GM18519 (cell line): Measurements from ENCODE around the gene SYNGR3.

Source experiments
- ATAC-seq: cut with Tn5 transposase; IDR thresholded peaks from one replicate; pipeline ENCODE4 v1.9.1; 2021; ENCODE audit warnings: mild to moderate bottlenecking, moderate library complexity; ENCODE audit not compliant: unreplicated experiment, low FRiP score

SYNGR3 gene

DNA sequence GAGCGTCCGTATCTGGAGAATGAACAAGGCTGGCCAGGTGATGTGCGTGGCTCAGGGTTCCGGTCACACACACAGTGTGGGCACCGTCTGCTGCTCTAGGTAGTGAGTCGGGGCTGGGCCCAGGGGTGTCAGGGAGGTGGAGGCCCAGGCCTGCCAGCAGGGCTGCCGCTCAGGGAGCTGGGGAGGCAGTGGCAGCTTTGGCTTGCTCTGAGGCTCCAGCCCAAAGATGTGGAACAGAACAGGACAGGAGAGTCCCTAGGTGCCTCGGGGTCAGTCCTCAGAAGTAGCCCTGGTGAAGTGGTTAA lies 13.6 kb upstream of the SYNGR3 start:
- ATAC-seq = no peak

DNA sequence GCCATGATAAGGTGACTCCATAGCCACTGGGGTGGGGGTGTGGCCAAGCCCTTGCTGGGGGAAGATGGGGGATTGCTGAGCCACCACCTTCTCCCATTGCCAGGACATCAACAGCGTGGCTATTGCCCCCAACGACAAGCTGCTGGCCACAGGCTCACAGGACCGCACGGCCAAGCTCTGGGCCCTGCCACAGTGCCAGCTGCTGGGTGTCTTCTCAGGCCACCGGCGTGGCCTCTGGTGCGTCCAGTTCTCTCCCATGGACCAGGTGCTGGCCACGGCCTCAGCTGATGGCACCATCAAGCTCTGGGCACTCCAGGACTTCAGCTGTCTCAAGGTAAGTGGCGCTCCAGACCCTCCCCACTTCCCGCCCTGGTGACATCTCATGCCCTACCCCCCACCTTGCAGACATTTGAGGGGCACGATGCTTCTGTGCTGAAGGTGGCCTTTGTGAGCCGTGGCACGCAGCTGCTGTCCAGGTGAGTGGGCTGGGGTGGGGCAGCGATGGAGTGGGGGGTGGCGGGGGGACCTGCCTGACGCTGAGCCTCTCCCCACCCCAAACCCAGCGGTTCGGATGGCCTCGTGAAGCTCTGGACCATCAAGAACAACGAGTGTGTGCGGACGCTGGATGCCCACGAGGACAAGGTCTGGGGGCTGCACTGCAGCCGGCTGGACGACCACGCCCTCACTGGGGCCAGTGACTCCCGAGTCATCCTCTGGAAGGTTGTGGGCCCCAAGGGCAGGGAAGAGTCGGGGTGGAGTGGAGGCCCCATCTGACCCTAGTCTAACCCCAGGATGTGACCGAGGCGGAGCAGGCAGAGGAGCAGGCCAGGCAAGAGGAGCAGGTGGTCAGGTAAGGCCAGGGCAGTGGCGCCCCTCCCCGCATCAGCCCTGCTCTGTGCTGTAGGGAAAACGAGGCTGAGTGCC lies 12.6 kb upstream of the SYNGR3 start:
- no peak for ATAC-seq

DNA sequence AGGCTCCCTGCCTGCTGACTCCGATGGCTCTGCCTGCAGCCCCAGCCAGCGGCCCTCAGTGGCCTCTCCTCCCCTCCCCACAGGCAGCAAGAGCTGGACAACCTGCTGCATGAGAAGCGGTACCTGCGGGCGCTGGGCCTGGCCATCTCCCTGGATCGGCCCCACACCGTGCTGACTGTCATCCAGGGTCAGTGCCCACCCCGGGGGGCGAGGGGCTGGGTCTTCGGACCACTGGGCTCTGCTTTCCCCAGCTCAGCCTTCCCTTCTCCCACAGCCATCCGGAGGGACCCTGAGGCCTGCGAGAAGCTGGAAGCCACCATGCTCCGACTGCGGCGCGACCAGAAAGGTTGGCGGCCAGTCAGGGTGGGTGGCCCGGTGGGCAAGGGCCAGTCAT lies 11.9 kb upstream of the SYNGR3 start:
- no peak for ATAC-seq

GRCh38 chr16:1978476-1979120 lies 11.2 kb upstream of the SYNGR3 start:
- ATAC-seq = no peak

DNA sequence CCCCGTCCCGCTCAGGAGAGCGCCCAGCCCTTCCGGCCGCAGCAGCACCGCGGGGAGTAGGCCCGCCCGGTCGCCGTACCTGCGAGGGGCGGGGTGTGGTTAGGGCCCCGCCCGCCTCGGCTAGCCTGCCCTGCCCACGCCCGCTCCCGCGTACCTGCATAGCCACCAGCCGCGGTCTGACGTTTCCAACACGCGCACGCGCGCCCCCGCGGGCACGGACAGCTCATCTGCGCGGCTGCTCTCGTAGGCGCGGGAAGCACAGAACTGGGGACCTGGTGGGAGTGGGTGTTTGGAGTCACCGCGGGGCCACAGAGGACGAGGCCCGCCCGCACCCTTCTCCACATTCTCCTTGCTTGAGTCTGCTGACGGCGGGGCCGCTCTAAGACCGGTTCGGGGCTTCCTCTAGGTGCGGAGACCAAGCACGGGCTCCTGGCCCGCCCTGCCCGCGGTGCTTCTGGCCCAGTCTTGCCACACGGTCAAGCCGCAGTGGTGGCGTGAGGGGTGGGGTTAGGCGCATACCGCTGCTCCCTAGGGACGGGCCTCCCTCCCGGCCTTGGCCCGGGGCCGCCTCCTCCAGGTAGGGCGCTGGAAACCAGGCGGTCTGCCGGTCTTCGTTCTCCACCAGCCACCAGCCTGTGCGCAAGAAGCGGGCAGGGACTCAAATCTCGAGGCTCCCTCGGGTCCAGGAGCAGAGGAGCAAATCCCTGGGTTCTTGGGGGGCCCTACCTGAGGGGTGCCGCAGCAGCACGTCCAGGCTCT lies 10.3 kb upstream of the SYNGR3 start:
- no peak for ATAC-seq

DNA sequence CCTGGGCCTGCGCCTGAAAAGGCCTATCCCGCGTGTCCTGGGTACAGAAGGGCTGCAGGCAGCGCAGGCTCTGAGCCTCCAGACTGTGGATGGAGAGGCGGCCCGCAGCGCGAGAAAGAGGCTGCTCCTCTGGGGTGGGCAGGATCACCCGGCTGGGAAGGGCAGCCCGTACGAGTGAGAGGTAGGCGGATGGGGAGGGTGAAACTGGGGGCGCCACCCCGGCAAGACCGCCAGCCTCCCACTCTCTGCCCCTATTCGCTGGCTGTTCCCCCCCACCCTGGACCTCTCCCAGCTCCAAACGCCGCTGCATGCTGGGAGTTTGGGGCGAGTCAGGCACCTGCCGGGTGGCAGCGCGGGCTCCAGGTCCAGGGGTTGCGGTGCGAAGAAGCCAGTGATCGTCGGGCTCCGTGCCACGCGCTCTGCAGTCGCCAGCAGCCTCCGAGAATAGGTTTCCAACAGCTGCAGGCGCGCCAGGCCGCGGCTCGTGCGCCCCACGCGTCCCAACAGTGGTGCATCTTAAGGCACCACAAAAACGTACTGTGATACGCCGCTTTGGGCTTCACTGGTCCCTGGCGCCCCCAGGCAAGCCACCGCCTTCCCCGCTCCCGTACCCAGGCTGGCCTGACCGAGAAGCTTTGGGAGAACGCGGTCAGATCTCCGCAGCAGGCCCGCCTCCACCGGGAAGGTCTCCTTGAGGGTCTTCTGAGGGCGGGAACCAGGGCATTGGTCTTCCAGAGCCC lies 9.6 kb upstream of the SYNGR3 start:
- no peak for ATAC-seq

DNA sequence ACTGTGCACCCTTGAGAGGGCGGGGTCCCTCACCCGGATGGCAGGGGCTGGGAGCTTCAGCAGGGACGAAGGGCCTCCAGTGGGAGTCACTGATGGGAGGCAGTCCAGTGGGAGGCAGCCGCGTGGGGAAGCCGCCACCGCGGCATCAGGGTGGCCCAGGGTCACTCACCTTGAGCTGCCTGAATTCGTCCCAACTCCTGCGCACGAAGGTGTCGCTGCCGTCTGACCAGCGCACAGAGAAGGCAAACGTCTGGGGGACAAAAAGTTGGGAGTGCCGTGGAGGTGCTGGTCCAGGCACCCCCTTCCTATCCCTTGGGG lies 9.0 kb upstream of the SYNGR3 start:
- no peak for ATAC-seq

DNA sequence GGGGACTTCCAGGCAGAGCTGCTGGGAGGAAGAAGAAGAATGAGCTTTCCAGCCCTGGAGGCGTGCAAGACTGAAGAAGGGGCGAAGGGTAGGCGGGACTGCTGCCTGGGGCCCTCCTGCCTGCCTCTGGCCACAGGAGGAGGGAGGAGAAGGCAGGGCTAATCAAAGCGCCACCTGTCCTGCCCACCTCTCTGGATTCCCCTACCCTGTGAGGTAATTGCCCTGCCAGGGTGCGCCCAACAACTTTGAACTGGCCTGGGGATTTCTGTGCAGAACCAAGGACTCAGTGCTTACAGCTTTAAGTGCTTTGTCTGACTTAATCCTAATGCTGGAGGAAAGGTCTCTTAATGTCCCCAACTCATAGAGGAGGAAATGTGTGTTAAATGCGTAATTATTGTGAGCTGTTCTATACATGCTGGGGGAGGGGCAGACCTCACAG lies 8.4 kb upstream of the SYNGR3 start, which contains the start of gene NOXO1:
Gene NOXO1 (minus strand): TSS at position 72 of the 439 bp plus-strand sequence. CDS start 290 bp downstream, outside the sequence.
- no peak for ATAC-seq

DNA sequence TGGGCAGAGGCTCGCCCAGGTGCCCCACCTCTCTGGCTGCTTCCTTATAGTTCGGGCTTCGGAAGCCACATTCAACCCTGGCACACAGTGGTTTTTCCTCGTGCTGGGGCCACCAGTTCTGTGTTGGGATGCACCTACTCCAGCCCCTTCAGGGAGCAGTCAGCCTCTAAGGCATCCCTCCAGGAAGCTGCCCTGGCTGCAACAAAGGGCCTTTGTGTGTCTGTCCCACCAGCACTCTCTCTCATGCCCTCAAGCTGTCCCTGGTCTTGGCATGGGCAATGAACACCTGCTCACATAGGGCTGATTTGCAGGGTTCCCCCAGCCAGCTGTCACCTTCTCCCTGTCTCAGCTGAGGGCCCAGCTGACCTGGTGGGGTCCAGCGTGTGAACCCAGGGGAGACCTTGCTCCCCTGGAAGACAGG lies 7.7 kb upstream of the SYNGR3 start:
- ATAC-seq = no peak

- no peak for ATAC-seq
These were observed 6.7 kb upstream of the SYNGR3 start for GRCh38 chr16:1982991-1983543.

GRCh38 chr16:1983544-1984346 lies 6.0 kb upstream of the SYNGR3 start, which contains the start of gene GFER:
Gene GFER, plus strand, starts transcription at chr16:1984193. Its CDS starts 26 bp downstream, at chr16:1984219.
- ATAC-seq = peak; percentile 50

DNA sequence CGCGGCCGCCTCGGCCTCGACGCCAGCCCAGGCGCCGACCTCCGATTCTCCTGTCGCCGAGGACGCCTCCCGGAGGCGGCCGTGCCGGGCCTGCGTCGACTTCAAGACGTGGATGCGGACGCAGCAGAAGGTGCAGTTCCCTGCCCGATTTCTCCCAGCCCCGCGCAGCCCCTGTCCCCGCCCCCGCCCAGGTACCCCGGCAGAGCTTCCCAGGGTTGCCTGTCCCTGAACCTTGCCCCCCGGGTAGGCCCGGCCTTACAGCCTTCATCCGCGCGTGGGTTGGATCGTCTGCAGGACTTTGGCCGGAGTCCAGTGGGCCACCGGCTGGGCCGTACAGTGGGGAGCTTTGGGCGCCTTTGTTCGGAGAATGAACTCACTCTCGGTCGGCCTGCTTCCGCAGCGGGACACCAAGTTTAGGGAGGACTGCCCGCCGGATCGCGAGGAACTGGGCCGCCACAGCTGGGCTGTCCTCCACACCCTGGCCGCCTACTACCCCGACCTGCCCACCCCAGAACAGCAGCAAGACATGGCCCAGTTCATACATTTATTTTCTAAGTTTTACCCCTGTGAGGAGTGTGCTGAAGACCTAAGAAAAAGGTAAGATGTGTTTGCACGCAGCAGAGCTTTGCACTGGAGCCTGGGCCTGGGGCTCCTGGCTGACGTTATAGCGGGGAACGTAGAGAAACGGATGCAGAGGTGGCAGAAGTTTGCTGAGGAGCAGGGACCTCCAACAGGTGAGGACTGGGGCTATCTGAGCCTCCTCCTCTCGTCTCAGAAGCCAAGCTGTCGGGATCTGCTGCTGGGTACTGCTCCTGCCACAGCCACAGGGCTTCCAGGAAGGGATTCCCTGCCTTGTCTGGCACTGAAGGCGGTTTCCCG lies 5.2 kb upstream of the SYNGR3 start:
- ATAC-seq = no peak

- ATAC-seq = no peak
These were observed 4.2 kb upstream of the SYNGR3 start for GRCh38 chr16:1985466-1986150.

GRCh38 chr16:1987198-1987597 lies 2.6 kb upstream of the SYNGR3 start:
- ATAC-seq = no peak

DNA sequence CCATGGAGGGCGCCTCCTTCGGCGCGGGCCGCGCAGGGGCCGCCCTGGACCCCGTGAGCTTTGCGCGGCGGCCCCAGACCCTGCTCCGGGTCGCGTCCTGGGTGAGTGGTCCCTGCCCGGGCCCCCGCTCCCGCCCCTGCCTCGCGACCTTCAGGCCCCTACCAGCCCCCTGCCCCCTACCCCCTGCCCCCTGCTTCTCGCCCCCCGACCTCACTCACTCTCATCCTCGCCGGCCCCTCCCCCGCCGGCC lies 256 bp downstream of the SYNGR3 start:
- no peak for ATAC-seq

GRCh38 chr16:1990351-1991134 lies 773 bp downstream of the SYNGR3 start:
- no peak for ATAC-seq

DNA sequence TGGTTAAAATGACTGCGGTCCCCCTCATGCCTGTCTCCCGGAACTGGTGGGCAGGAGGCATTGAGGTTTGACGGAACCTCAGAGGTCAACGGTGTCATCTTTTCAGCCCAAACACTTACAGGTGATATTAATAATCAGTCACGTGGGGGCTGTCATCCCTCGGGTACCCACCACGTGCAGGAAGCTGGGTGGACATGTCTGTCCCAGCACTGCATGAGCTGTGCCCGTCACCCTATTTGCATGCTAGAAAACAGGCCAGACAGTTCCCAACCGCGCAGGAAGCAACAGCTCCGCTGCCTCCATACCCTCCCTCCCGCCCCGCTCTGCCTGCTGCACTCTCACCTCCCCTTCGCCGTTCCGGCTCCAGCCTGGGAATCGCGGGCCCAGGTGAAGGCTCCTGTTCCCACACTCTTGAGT lies 1.4 kb downstream of the SYNGR3 start:
- no peak for ATAC-seq
